B cell (primary cell): ENCODE data around the gene MARS1. TPM values are rescaled to one million over a fixed set of nuclear protein-coding genes. Genes with fewer than 3 reads are reported as not detected.

Experiments
- ATAC-seq: fragments of 200-7000 bp; cut with Tn5 transposase; one replicate; pipeline ENCODE4 v1.10.0; 2021; ENCODE audit warnings: low read depth, mild to moderate bottlenecking, moderate number of reproducible peaks, moderate library complexity
- CTCF ChIA-PET: fragments of 350-600 bp; sonication (Branson Sonifier 250); formaldehyde crosslinking; loops from one replicate; lab custom pipeline; 2021; ENCODE audit warnings: antibody characterized with exemption, inconsistent platforms; lab: Charles Lee
- POLR2A ChIA-PET: fragments of 350-600 bp; sonication (Branson Sonifier 250); formaldehyde crosslinking; loops from one replicate; lab custom pipeline; 2021; ENCODE audit warnings: antibody characterized with exemption; lab: Charles Lee
- DNase-seq: peaks from one replicate; pipeline ENCODE4 v3.0.0; 2013
- H2AFZ ChIP-seq: 2 replicates; pipeline ENCODE4 v1.6.1; 2012; ENCODE audit warnings: mild to moderate bottlenecking, low read depth, low read length; ENCODE audit not compliant: insufficient read depth, poor library complexity, severe bottlenecking
- H3K27ac ChIP-seq, 2 donors: 1 replicate in 1 of 2; 2 replicates in 1 of 2; pipeline ENCODE4 v1.5.1; 2012 to 2013; ENCODE audit warnings: low read length in 2 of 2, mild to moderate bottlenecking in 2 of 2, moderate library complexity in 1 of 2
- H3K27me3 ChIP-seq, 4 experiments: fragments of 200-600 bp in 1 of 4; sonication (generic) in 1 of 4; replicated peaks in 1 of 4; 1 replicate in 2 of 4; 2 replicates in 2 of 4; pipeline versions ENCODE4 v1.6.1 to v1.7.0; 2013 to 2016; ENCODE audit warnings: low read length in 3 of 4, mild to moderate bottlenecking in 2 of 4, mixed read lengths in 1 of 4, moderate library complexity in 1 of 4; ENCODE audit not compliant: insufficient read depth in 4 of 4, control insufficient read depth in 3 of 4; ENCODE audit errors: control extremely low read depth in 1 of 4
- H3K36me3 ChIP-seq, 2 experiments: replicated peaks in 1 of 2; 1 replicate in 1 of 2; 2 replicates in 1 of 2; pipeline versions ENCODE4 v1.6.1 to v1.7.1; 2013; ENCODE audit warnings: low read length in 1 of 2; ENCODE audit not compliant: insufficient read depth in 2 of 2, control insufficient read depth in 1 of 2; ENCODE audit errors: control extremely low read depth in 1 of 2, extremely low read depth in 1 of 2
- H3K4me1 ChIP-seq, 2 donors: fragments of 200-600 bp in 1 of 2; sonication (generic) in 1 of 2; 1 replicate in 1 of 2; 2 replicates in 1 of 2; pipeline versions ENCODE4 v1.5.1 to v1.6.1; 2013 to 2017; ENCODE audit warnings: low read length in 2 of 2; ENCODE audit not compliant: control insufficient read depth in 2 of 2, insufficient read depth in 2 of 2
- H3K4me2 ChIP-seq: replicated peaks from 2 replicates; pipeline ENCODE3; 2012; ENCODE audit warnings: mild to moderate bottlenecking, low read depth, low read length; ENCODE audit not compliant: poor library complexity, severe bottlenecking
- H3K4me3 ChIP-seq, 5 experiments: fragments of 200-600 bp in 1 of 5; sonication (generic) in 1 of 5; 1 replicate in 3 of 5; 2 replicates in 2 of 5; pipeline versions ENCODE4 v1.5.1 to v1.7.0; 2011 to 2016; ENCODE audit warnings: low read length in 4 of 5, mild to moderate bottlenecking in 4 of 5, low read depth in 2 of 5, control low read depth in 1 of 5, moderate library complexity in 1 of 5; ENCODE audit not compliant: insufficient read depth in 1 of 5; ENCODE audit errors: control extremely low read depth in 1 of 5, extremely low read depth in 1 of 5
- H3K79me2 ChIP-seq: fragments of 200-600 bp; sonication (generic); one replicate; pipeline ENCODE4 v1.6.0; 2016; ENCODE audit warnings: low read length; ENCODE audit not compliant: control insufficient read depth, insufficient read depth
- H3K9ac ChIP-seq: fragments of 200-600 bp; sonication (generic); 2 replicates; pipeline ENCODE4 v1.6.1; 2017; ENCODE audit warnings: mild to moderate bottlenecking, low read length, moderate library complexity
- H3K9me3 ChIP-seq, 3 donors: one replicate each; pipeline versions ENCODE4 v1.6.1 to v1.7.1; 2013; ENCODE audit warnings: low read length in 2 of 3; ENCODE audit not compliant: control insufficient read depth in 2 of 3, insufficient read depth in 1 of 3; ENCODE audit errors: control extremely low read depth in 1 of 3
- H4K20me1 ChIP-seq: 2 replicates; pipeline ENCODE4 v1.6.0; 2012; ENCODE audit warnings: mild to moderate bottlenecking, low read length; ENCODE audit not compliant: insufficient read depth, control insufficient read depth, poor library complexity, severe bottlenecking
- H3K27ac Mint-ChIP-seq: one replicate; pipeline ENCODE4 v1.8.0; 2021; ENCODE audit warnings: mixed read lengths
- H3K27me3 Mint-ChIP-seq: one replicate; pipeline ENCODE4 v1.8.0; 2021; ENCODE audit warnings: mixed read lengths
- H3K4me1 Mint-ChIP-seq: one replicate; pipeline ENCODE4 v1.8.0; 2021; ENCODE audit warnings: mixed read lengths
- H3K4me3 Mint-ChIP-seq: one replicate; pipeline ENCODE4 v1.8.0; 2021; ENCODE audit warnings: mixed read lengths
- H3K9me3 Mint-ChIP-seq: one replicate; pipeline ENCODE4 v1.8.0; 2022; ENCODE audit warnings: mixed read lengths; ENCODE audit not compliant: insufficient read depth
- CTCF ChIP-seq: fragments of 200-600 bp; IDR thresholded peaks from one replicate; pipeline ENCODE4 v1.8.0; 2022; ENCODE audit warnings: antibody characterized with exemption, mild to moderate bottlenecking
- EZH2 ChIP-seq: IDR thresholded peaks from 2 replicates; pipeline ENCODE4 v1.6.1; 2012; ENCODE audit warnings: borderline replicate concordance, low read depth, mild to moderate bottlenecking, moderate library complexity, low read length; ENCODE audit not compliant: insufficient read depth, poor library complexity, severe bottlenecking
- WGBS: methylation state at CpG from one replicate; pipeline ENCODE4 v1.1.5; 2013; ENCODE audit warnings: missing lambda C conversion rate; ENCODE audit not compliant: insufficient coverage; 5-methylcytosine and 5-hydroxymethylcytosine counted together
- intact Hi-C: fragments of 100-400 bp; cut with micrococcal nuclease; formaldehyde crosslinking; loops from one replicate; pipeline ENCODE4 v1.10.0; 2022
- polyA plus RNA-seq: library from polyadenylated mRNA; depleted of rRNA; stranded (reverse); fragments of >200 nt; gene quantifications from 2 replicates; pipeline ENCODE4 v1.2.3, GENCODE V29; 2012
- total RNA-seq, 2 donors: library from RNA; stranded (reverse); fragments of 120-200 nt in 1 of 2; gene quantifications; 1 replicate in 1 of 2; 2 replicates in 1 of 2; pipeline versions ENCODE4 v1.2.3 to v1.2.4, GENCODE V29; 2013 to 2022

MARS1 gene
- total and polyA plus RNA-seq, 2 donors (not counting 1 experiment from before 2014, with no cell fraction given): 158 to 193 TPM

GRCh38 chr12:57511161-57511560, 23.3 kb downstream of the MARS1 start:
- Histone ChIP-seq H3K79me2 (peaks cover 5% of the 10 kb centered on the region), H4K20me1 (peaks cover 5% of the 10 kb centered on the region), H3K9ac (no peak overlapping the region), H3K27me3 (no peaks in the 10 kb centered on the region), H3K4me2 (no peak overlapping the region), H2AFZ (no peak overlapping the region), H3K27ac (no peak overlapping the region), H3K9me3 (no peaks in the 10 kb centered on the region), H3K4me3 (no peak overlapping the region), H3K36me3 (peaks cover 20 to 60% of the 10 kb centered on the region in 2 experiments), H3K4me1 (no peaks in the 10 kb centered on the region)
- Mint-ChIP-seq H3K4me3 (no peak overlapping the region), H3K4me1 (no peaks in the 10 kb centered on the region), H3K27me3 (no peaks in the 10 kb centered on the region), H3K9me3 (no peaks in the 10 kb centered on the region), H3K27ac (no peak overlapping the region)
- 100% methylated on average over 4 of the region's 4 CpGs for WGBS
- TF ChIP-seq EZH2: no peak
- no peak for TF ChIP-seq CTCF
- DNase-seq (no peak), ATAC-seq (no peak)
- ChIA-PET CTCF (interaction anchor here (0.7 kb wide), 1 partner anchor 1278 kb away, joined by 4 read pairs; no protein-coding TSS in a partner anchor), POLR2A (interaction anchor here (0.7 kb wide), 1 partner anchor 383 kb away, joined by 3 read pairs; no protein-coding TSS in a partner anchor)
- intact Hi-C loops: no loop called here

GRCh38 chr12:57511588-57512325, 23.9 kb downstream of the MARS1 start:
- Histone ChIP-seq H3K27me3 (no peaks in the 10 kb centered on the region), H3K9me3 (no peaks in the 10 kb centered on the region), H3K79me2 (peaks cover 3% of the 10 kb centered on the region), H2AFZ (no peak overlapping the region), H3K9ac (no peak overlapping the region), H4K20me1 (peaks cover 5% of the 10 kb centered on the region), H3K36me3 (peaks cover 22 to 61% of the 10 kb centered on the region in 2 experiments), H3K27ac (peak overlapping the region in 1 of 2 donors; percentile 20), H3K4me1 (no peaks in the 10 kb centered on the region), H3K4me3 (no peak overlapping the region), H3K4me2 (no peak overlapping the region)
- no peaks in the 10 kb centered on the region for H3K9me3 Mint-ChIP-seq
- intact Hi-C loops: no loop called here
- H3K4me3 Mint-ChIP-seq: no peak overlapping the region
- ChIA-PET CTCF (interaction anchor here (0.7 kb wide), 1 partner anchor 1278 kb away, joined by 4 read pairs; no protein-coding TSS in a partner anchor), POLR2A (interaction anchor here (0.7 kb wide), 1 partner anchor 9 kb away, joined by 5 read pairs; no protein-coding TSS in a partner anchor)
- DNase-seq: no peak
- no peaks in the 10 kb centered on the region for H3K4me1 Mint-ChIP-seq
- no CpG with 5 or more reads among the region's 7 CpGs for WGBS
- ATAC-seq: no peak
- peak overlapping the region; percentile 29 for H3K27ac Mint-ChIP-seq
- TF ChIP-seq CTCF (no peak), EZH2 (no peak)
- H3K27me3 Mint-ChIP-seq: no peaks in the 10 kb centered on the region
